HG03103 (cell line): ENCODE data around the gene IL15RA.
"Not testable (repeated sequence)": the region's sequence is repeated elsewhere in the genome, so short reads cannot be mapped to it uniquely, and the experiment has no call there.

Experiments used
- ATAC-seq: cut with Tn5 transposase; IDR thresholded peaks from one replicate; pipeline ENCODE4 v1.9.1; 2021; ENCODE audit warnings: low read depth; ENCODE audit not compliant: unreplicated experiment

The IL15RA gene

DNA sequence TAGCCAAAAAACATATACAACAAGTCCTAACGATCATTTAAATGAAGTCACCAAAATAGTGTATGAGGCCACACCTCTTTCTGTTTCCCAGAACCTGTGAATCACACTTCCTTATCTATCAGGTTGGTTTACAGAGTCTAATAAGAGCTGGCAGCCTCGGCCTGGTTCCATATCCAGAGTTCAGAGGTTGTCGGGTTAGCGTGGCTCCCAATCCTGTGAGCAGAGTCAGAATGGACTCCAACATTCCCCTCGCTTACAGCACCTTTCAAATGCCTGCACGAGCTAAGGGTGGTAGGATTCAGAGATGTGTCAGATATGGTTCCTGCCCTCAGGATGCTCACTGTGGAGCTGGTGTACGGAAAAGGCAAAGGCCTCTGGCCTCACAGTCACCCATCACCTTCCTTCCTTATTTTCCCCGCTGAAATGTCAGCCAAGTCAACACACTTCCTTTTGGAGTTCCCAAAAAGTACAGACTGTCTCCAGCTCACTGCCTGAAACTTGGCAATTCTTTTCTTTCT lies 6.0 kb downstream of the IL15RA start:
- ATAC-seq, result no peak

DNA sequence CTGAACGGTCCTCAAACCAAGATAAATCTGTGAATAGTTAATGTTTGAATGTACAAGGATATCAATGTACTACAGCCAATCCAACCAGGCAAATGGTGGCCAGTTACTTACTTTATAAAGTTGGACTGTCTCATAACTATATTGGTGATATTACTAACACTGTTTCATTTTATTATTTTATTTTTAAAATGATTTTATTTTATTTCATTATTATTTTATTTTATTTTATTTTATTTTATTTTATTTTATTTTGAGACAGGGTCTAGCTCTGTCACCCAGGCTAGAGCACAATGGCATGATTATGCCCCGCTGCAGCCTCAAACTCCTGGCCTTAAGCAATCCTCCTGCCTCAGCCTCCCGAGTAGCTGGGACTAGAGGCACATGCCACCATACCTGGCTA lies 6.8 kb downstream of the IL15RA start:
- no peak for ATAC-seq

DNA sequence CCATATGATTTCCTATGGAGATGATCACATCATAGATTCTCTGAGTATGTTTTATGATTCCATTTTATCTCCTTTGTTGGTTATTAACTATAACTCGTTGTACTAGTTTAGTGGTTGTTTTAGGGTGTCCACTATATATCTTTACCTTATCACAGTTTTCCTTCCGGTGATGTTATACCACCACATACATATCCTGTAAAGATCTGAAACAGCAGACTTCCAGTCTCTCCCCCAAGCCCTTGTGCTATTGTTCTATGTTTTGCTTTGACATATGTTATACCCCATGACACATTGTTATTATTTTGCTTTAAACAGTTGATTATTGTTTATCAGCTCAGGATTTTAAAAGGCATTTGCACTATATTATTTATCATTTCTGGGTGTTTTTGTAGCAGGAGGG lies 7.3 kb downstream of the IL15RA start:
- no peak for ATAC-seq

DNA sequence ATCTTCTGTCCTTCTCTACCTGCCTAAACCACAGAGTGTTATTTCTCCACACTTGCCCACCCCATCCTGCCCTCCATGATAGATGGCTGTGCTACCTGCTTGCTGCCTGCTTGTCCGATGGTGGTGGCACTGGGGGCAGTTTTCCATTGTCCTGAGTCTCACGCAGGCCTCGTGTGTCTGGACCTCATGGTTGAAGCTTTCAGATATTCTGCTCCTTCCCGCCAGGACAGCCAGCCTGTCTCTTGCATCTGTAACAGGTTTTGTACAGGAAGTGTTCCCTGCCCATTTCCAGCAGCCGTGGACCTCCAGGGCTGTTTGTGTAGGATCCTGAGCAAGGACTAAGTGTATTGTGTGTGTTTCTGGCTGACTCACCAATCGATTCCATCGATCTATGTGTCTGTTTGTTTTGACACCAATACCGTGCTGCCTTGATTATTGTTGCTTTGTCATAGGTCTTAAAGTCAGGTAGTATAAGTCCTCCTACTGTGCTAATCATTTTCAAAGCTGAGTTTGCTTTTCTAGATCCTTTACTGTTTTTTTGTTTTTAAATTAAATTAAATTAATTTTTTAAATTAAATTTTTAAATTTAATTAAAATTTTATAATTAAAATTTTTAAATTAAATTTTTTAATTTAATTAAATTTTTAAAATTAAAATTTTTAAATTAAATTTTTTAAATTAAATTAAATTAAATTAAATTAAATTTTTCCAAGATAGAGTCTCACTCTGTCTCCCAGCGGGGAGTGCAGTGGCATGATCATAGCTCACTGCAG lies 8.5 kb downstream of the IL15RA start:
- no peak for ATAC-seq

DNA sequence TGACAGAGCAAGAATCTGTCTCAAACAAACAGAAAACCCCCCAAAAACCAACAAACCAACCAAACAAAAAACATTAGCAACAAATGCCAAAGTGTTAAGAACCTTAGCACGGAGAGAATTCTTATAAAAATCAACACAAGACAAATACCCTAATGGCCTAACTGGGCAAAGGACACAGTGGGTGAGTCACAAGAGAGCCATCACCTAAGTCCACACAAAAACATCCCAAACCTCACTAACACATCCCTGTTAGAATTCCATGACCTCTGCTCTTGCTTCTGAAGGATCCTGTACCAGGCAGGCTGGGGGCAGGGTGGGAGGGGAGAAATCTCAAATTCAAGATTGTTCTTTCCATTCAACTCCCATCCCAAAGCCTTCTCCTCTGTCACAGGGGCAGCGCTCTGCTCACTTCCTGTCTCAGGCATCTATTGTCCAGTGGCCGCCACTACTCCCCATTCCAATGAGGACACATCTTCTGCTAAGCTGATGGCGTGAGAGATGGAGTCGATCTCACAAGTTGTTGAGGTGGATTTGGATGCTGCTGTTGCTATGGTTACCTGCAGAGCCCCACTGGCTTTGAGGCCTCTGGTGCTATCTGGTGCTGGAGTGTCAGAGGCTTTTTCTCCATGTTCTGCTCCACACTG lies 9.2 kb downstream of the IL15RA start:
- ATAC-seq, result no peak

DNA sequence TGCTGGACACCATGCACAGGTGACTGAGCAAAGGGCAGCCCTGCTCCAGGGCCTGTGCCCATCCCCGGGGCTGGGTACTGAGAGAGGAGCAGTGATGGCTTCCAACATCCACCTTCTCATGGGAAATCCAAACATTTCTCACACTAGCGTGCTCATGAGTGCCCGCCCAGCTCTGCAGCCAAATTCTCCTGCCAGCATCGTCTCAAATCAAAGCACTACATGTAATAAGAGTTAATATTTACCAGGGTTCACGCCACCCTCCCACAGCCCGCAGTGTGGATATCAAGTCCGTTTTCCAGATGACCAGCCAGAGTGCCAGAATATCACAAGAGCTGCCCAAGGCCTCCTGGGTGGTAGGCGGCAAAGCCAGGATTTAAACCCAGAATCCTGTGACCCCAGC lies 12.1 kb downstream of the IL15RA start:
- no peak for ATAC-seq

DNA sequence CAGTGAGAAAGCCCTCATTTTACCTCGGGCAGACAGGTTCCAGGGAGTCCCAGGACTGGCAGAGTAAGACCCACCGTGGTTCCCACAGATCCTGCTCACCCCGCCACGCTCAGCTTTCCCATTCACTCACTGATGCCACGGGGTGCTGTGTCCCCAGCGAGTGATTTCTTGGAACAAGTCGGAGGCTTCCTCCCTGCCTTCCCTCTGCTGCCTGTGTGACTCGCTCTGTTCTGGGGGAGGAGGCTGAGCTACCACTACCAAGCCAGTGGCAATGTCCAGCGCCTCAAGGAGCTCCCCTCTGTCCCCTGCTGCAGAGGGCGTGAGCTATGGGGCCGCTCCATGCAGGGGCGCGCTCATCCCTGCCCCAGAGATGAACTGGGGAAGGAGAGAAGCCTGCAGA lies 12.6 kb downstream of the IL15RA start:
- ATAC-seq, result no peak

DNA sequence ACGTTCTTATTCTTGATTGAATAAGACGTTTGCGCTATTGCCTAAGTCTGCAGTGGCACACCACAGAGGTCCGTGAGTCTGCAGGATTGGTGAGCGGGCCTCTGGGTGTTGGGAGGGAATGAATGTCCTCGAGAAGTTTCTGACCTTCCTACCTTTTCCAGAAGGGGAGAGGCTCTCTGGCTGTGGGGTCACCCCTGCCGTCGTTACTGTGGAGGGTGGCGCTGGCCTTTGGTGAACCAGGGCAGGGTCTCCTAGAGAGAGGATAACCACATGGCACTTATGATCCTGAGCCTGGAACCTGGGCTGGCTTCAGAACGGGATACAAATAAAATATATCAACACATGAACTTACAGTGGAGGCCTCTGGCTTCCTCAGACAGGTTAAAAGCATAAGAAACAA lies 13.8 kb downstream of the IL15RA start:
- no peak for ATAC-seq

DNA sequence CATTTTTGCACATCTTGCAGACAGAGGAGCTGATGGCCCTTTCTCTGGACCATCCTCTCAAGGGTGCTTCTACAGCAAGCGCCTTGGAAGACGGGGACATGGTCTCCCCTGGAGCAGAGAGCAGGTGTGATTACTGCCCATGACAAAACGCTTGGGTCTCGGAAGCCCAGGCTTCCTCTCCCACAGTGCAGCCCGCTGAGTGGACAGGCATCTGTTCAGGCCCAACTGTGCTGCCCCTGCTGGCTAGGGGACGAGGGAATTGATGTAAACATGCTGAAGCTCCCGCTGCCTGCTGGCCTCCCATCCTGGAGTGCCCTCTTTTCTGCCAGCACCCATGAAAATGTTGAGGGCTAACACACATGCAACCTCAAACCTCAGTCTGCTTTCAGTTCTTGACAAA lies 14.3 kb downstream of the IL15RA start:
- no peak for ATAC-seq

DNA sequence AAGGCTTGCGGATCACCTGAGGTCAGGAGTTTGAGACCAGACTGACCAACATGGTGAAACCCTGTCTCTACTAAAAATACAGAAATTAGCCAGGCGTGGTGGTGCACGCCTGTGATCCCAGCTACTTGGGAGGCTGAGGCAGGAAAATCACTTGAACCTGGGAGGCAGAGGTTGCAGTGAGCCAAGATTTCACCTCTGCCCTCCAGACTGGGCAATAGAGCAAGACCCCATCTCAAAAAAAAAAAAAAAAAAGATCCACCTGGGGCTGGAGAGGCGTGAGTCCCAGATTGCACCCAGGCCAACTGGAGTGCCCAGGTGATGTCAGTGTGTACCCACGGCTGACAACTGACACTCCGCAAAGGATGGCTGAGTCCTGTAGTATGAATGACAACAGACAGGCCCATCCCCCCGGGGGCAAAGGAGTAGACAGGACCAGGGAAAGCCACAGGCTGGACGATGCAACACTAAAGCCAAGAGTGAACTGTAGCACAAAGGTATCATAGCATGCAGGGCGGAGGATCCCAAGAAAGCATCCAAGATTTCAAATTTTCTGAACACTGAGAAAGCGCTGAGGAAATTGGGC lies 14.9 kb downstream of the IL15RA start:
- ATAC-seq, result not testable (repeated sequence)

DNA sequence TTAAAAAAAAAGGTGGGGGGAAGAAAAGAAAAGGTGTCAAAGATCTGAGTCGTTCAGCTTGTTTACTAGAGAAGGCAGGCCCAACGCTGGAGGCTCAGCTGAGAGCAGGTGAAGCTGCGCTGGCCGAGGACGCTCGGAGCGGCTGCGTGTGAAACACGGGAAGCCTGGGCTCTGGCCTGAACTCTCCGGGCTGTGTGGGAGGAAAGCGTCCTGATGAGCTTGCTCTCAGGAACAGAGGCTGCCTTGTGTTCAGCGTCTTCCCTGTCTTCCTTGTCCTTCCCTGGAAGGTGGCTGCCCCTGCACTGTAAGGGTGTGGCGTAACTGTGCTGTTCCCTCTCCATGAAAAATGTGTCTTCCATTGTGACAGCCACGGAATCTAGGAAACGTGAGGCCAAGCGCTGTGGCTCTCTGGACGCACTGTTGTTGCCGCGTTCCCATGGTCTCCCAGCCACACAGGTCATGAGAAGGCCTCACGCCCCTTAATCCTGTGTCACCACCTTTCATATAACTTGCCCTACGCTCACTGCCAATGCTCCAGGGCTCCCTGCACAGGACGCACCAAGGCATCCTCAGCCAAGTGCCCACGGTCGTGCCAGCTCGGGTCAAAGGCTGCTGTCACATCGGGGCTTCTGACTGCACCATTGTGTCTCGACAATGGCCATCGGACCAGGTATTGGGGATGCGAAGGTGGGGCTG lies 15.8 kb downstream of the IL15RA start:
- no peak for ATAC-seq

DNA sequence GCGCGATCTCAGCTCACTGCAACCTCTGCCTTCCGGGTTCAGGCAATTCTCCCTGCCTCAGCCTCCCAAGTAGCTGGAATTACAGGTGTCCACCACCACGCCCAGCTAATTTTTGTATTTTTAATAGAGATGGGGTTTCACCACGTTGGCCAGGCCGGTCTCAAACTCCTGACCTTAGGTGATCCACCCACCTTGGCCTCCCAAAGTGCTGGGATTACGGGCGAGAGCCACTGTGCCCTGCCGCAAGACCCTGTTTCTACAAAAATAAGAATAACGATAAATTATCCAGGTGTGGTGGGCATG lies 16.4 kb downstream of the IL15RA start:
- not testable (repeated sequence) for ATAC-seq

DNA sequence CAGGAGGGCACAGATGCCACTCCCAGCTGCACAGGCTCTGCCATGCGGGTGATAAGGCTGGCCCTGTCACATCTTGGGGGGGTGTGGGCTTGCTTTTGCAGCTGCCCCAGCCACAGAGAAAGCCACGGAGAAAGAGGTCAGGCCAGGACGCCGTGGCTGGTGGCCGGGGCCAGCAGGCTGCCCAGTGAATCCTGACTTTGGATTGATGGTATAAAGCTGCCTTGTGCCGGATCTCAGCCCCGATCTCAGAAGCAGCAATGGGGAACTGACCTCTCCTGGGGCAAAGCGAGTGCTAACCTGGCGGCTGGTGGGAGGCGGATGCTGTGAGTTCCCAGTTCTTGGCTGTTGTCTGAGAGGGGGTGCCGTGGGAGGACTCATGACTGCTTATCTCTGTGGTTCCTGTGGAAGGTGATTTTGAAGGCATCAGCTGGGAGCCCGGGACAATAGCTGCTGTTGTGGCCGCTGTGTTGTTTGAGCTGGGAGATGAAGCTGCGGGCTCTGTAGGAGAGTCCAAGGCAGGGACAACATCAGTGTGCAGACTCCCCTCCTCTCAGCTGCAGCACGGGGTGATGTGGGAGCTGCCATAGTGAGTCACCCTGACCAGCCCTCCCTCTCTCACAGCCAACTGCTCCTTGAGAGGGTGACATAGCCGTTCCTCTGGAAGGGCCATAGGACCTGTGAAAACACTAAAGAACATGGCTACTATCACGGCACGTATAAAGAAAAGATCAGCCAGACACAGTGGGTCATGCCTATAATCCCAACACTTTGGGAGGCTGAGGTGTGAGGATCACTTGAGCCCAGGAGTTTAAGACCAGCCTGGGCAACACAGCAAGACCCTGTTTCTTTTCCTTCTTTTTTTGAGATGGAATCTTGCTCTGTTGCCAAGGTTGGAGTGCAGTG lies 17.0 kb downstream of the IL15RA start:
- ATAC-seq, result no peak

DNA sequence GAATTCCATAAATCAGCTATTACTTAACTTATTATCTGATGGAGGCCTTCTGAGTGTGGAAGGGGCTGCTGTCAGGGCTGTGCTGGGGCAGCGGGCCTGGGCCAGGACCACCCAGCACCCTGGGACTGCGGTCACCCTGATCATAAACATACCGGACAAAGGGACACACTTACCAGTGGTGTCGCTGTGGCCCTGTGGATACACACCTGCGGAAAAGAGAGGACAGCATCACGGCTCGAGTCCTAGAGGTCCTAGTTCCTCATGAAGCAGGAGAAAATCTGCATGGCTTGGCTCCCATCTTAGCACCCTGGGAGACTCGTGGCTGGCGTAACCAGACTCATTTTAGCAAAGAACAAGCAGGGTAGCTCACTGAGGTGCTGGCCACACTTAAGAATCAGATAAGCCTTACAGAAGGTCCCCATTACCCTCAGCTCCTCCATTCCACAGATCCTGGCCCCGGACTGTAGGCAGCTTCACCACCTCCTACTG lies 17.7 kb downstream of the IL15RA start:
- ATAC-seq, result no peak

DNA sequence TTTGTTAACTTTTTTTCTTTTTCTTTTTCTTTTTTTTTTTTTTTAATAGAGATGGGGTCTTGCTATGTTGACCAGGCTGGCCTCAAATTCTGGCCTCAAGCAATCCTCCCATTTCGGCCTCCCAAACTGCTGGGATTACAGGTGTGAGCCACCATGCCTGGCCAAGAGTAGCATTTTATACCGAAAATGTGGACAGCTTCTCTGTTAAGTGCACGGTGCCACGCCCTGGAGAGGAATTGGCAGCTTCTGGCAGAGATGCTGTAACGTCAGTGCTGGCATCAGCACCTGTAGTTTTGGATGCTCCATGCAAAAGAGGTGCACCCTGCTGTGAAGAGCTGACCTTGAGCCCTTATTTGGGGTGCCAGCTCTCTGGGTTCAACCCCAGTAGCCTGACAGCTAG lies 18.2 kb downstream of the IL15RA start:
- no peak for ATAC-seq

DNA sequence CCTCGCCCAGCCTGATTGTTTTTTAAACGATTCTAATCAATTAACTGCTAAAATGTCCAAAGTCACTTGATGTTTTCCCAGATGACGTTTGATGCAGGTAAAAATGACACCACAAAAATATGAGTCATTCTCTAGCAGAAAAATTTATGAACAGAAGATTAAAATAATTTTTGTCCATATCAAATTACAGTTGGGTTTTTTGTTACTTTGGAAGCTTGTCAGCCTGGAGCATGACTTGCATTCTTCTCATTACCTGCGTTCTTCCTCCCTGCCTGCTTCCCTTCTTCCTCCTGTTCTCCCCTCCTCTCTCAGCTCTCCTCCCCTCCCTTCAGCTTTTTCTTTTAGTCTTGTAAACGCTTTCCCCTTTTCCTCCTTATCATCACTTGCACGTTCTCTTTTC lies 18.7 kb downstream of the IL15RA start:
- no peak for ATAC-seq

DNA sequence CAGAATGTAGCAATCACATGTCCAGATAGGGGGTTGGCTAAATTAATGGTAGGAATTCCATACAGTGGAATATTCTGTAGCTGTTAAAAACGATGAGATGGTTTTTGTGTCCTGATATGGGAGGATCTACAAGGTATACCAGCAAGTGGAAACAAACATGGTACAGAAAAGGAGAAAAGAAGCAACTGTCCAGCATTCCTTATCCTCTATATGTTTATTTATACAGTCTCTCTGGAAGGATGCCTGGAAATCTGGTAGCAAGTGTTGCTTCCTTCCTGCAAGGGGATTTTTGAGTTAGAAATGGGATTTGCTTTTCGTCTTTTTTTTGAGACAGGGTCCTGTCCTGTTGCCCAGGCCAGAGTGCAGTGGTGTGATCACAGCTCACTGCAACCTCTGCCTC lies 19.3 kb downstream of the IL15RA start:
- no peak for ATAC-seq

DNA sequence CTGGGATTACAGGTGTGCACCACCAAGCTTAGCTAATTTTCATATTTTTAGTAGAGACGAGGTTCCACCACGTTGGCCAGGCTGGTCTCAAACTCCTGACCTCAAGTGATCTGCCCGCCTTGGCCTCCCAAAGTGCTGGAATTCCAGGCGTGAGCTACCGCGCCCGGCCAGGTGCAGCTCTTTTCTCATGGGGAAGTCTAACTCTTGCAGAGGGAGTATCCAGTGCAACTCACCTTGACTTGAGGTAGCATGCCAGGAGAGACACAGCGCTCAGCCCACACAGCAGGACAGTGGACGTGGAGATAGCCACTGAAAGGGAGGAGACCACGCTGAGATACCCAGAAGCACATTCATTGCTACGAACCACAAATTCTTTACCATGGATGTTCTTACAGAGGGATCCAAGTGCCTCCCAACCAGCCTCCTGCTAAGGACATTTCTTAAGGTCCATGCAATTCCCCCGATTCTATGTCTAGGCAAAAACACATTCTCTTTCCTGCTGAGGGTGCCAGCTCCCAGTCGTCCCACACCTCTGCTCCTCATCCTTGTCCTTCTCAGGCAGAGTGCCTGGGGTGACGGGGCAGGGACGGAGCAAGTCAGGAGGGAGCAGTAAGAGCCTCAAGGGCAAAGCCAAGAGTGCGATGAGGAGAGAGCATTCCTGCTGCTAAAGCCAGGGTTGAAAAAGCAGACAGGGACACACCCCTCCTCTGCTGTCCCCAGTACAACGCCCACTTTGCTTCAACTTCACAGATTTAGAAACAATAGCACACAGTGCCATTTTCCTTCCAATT lies 21.0 kb downstream of the IL15RA start:
- ATAC-seq, result no peak

DNA sequence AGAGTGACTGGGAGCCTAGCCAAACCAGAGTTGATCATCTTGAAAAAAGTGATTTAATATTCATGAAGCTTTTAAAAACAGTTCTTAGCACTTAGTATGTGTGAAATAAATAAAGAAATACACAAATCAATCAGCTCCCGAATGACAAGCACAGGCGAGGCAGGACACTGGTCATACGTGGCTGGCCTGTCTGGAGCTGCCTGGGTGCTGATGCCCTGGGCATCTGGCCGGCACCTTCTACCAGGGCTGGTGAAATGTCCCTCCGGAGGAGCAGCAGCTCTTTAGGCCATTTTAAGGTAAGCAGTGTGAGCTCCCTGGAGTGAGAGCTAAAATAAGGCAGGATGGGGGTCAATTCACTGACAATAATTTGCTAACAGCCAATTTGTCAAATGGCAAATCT lies 23.7 kb downstream of the IL15RA start:
- no peak for ATAC-seq
